HG03280 (cell line): ENCODE measurements around the gene SORCS1.

Experiments
- ATAC-seq: cut with Tn5 transposase; IDR thresholded peaks from one replicate; pipeline ENCODE4 v1.9.1; 2021; ENCODE audit warnings: mild to moderate bottlenecking, moderate library complexity; ENCODE audit not compliant: unreplicated experiment

Gene SORCS1

DNA sequence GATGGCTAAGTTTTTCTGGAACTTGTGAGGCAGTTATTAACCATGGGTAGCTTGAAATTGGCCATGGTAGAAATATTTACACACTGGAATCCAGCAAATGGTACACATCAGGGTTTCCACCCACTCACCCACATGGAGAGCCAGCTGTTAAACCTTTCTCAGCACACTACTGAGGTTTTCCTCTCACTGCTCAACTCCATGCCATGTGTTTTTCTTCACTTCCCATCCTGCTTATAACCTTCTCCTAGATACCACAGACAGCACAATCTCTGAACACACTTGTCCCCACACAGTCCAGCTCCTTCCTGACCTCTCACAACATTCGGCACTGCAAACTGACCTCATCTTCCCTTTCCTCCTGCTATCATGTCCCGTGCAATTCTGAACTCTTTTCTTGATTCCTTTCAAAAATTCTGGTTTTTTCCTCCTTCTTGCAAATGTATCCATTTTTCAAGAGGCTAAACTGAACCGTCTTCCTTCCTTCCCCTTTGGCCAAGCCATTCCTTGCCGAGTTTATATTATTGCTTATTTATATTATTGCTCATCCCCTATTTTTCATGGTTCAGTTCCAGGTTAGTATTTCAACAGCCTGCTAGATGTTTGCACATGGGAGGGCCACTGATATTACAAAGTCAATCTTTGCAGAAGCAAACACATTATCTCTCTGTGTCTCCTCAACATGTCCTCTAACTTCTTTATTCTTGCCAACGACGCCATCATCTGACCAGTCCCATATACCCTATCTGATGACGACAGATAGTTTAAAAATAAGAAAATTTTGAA, 606.4 kb downstream of the SORCS1 start:
- ATAC-seq, result no peak

- no peak for ATAC-seq
Measured at GRCh38 chr10:106557053-106557452, 607.5 kb downstream of the SORCS1 start.

GRCh38 chr10:106555599-106555998, 608.9 kb downstream of the SORCS1 start:
- no peak for ATAC-seq

GRCh38 chr10:106551501-106552062, 612.9 kb downstream of the SORCS1 start:
- ATAC-seq, result no peak

DNA sequence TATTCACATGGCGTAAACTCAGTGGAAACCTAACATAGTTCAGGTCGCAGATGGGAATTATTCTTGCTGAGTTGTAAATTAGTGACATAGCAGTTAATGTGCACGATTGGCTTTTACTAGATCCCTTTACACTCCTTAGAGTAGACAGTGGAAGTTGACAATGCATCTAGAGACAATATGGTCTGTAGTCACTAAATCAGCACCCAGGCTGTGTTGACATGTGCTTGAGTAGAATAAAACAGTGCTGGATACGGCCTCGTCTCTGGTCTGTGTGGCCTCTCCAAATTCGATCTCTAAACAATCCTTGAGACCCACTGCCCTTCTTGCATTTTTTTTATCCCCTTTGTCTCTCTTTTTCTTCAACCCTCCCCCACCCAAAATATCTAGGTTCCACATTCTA, 615.7 kb downstream of the SORCS1 start:
- no peak for ATAC-seq

GRCh38 chr10:106547047-106547635, 617.4 kb downstream of the SORCS1 start:
- no peak for ATAC-seq

DNA sequence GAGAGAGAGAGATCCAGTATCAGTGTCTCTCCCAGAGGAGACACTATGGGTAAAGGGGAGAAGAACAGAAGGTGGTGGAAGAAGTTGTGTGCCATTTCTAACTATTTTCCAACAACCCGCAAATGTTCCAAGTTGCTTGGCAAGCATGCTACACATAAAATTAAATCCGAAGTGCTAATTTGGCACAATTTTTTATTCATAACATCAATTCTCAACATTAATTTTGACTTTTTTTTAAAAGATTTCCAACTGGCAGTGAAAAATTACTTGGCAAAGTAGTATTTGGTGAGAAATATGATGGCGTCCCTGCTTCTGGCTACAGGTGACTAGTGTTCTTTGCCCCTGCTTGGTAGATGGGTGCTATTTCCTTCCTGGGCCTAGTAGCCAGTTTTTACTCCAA, 622.0 kb downstream of the SORCS1 start:
- ATAC-seq, result no peak

GRCh38 chr10:106540645-106541044, 623.9 kb downstream of the SORCS1 start:
- no peak for ATAC-seq

DNA sequence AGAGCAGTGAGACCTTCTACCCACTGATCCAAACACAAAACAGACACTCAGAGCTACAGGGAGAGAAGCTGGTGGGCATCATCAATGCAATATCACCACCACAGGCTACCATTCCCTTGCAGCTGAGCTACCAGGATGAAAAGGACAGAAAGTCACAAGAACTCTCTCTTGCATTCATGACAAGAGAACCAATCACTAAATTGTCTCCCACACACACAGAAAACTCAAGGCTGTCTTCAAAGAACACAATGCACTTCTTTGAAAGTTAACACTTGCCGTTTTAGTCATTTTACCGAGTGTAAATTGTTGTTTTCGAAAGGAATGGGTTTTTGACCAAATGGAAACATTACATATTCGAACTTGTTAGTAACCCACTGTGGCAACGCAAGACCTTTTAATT, 626.6 kb downstream of the SORCS1 start:
- no peak for ATAC-seq

GRCh38 chr10:106535304-106535953, 629.1 kb downstream of the SORCS1 start:
- ATAC-seq, result no peak

DNA sequence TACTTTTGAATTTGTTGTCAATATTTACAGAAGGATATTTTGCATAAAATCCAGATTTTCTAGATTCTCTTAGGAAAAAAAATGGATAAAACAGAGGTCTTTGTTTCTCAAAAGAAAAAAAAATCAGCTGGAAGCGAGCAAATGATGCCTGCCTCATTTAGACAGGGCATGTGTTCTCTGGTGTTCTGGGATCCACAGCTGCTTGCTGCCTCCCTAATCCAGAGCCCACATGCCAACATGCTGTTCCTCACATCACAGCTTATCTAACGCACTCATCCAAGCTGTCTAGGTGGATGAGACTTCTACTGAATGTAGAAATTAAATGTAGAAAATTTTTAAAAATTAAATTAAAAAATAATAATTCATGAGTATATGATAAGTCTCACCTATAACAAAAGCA, 630.1 kb downstream of the SORCS1 start:
- no peak for ATAC-seq

GRCh38 chr10:106528702-106529101, 635.8 kb downstream of the SORCS1 start:
- no peak for ATAC-seq

- no peak for ATAC-seq
Measured at GRCh38 chr10:106525835-106526234, 638.7 kb downstream of the SORCS1 start.
